GOT3 (cell line): Measurements from ENCODE around the gene CORO7.
A peak's percentile ranks its signal among the peaks of the same experiment; 100 is the strongest.

ENCODE experiments used
- DNase-seq: peaks from one replicate; lab custom pipeline; 2025; ENCODE audit warnings: mixed read lengths; lab: John Stamatoyannopoulos, UW

The CORO7 gene

GRCh38 chr16:4383591-4384444 lies 32.6 kb downstream of the CORO7 start:
- no peak for DNase-seq

DNA sequence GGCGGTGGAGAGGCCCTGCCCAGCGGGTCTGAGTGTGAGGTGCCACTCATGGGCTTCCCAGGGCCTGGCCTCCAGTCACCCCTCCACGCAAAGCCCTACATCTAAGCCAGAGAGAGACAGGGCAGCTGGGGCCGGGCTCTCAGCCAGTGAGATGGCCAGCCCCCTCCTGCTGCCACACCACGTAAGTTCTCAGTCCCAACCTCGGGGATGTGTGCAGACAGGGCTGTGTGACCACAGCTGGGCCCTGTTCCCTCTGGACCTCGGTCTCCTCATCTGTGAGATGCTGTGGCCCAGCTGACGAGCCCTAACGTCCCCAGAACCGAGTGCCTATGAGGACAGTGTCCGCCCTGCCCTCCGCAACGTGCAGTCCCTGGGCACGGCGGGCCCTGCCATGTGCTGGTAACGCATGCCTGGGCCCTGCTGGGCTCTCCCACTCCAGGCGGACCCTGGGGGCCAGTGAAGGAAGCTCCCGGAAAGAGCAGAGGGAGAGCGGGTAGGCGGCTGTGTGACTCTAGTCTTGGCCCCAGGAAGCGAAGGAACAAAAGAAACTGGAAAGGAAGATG lies 33.5 kb downstream of the CORO7 start:
- no peak for DNase-seq

- no peak for DNase-seq
Measured at GRCh38 chr16:4381935-4382794, 34.2 kb downstream of the CORO7 start.

DNA sequence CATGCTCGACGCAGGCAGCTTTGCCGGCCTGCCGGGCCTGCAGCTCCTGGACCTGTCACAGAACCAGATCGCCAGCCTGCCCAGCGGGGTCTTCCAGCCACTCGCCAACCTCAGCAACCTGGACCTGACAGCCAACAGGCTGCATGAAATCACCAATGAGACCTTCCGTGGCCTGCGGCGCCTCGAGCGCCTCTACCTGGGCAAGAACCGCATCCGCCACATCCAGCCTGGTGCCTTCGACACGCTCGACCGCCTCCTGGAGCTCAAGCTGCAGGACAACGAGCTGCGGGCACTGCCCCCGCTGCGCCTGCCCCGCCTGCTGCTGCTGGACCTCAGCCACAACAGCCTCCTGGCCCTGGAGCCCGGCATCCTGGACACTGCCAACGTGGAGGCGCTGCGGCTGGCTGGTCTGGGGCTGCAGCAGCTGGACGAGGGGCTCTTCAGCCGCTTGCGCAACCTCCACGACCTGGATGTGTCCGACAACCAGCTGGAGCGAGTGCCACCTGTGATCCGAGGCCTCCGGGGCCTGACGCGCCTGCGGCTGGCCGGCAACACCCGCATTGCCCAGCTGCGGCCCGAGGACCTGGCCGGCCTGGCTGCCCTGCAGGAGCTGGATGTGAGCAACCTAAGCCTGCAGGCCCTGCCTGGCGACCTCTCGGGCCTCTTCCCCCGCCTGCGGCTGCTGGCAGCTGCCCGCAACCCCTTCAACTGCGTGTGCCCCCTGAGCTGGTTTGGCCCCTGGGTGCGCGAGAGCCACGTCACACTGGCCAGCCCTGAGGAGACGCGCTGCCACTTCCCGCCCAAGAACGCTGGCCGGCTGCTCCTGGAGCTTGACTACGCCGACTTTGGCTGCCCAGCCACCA lies 35.1 kb downstream of the CORO7 start:
- no peak for DNase-seq

DNA sequence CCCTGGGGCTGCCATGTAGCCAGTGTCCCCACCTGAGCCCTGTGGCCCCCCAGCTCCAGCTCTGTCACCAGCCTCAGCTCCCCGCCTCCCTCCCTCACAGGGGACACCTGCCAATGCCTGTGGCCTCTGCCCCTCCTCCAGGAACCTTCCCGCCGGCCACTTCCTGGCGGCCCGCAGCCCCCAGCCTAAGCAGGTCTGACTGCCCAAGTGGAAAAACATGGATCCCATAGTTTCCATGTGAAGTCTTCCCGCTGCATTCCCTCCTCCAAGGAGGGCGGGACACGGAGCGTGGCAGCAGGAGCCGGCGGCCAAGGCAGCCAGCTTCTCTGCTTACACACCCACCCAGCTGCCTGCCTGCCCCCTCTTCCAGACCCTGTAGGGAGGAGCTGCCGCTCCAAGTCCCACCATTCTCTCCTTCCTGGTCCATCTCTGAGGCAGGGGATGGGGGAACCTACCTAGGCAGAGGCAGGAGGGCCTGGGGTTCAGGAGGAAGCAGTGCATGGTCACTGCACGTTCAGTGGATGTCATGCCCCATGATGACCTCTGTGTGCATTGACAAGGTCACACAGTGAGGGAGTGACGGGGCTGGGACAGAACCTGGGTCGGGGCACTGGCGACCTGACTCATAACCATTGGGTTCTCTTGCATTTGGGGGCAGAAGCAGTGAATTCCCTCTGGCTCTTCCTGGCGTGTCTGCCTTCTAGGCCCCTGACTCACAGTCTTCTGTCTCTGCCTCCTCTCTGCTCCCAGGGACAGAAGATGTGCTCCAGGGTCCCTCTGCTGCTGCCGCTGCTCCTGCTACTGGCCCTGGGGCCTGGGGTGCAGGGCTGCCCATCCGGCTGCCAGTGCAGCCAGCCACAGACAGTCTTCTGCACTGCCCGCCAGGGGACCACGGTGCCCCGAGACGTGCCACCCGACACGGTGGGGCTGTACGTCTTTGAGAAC lies 36.0 kb downstream of the CORO7 start:
- no peak for DNase-seq

DNA sequence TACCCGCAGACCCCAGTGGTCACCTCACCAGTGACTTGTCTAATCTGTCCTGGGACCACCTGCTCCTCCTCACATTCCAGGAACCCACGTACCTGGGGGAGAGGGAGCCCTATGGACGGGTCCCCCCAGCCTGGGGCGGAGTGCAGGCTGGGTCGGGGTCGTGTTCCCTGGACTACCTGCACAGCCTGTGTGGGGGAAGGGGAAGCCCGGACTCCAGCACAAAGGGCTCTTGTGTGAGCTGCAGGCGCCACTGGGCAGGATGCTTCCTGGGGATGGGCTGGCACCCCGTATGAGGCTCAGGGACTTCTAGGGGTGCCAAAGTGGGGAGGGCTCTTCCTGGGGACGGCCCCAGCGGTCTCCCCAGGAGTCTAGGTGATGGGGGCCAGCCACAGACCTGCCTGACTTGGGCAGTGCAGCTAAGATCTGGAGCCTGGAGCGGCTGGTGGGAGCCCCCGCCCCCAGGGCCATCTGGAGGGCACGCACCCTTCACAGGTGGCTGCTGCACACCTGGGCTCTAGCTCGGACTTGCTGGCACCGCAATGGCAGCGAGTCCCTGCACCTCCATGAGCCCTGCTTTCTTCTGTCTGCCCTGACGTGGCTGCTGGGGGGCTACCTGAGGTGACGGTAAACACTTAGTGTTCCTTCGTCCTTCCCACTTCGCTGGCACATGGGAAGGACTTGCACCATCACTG lies 37.3 kb downstream of the CORO7 start:
- DNase-seq, result no peak

DNA sequence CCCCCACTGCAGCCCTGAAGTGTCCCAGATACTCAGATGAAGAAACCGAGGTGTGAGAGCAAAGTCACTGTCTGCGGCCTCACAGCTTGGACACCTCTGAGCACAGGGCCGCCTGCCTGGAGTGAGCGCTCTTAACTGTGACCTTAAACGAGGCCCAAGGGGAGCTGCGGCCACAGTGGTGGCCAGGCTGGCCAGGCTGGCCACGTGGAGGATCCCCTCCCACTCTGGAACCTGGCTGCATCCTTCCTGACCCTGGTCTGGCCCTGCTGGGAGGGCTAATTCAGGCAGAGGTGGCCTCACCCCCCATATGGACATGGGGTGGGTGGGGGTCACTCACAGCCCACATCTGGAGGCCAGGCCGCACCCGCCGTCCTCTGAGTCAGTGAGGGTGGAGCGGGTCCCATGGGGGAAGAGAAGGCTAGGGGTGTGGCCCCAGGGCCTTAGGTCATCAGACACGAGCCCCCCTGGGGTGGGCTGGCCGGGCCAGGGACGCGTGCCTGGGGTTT lies 38.2 kb downstream of the CORO7 start:
- DNase-seq, result no peak

- no peak for DNase-seq
Measured at GRCh38 chr16:4377573-4378154, 38.7 kb downstream of the CORO7 start.

GRCh38 chr16:4376893-4377572 lies 39.4 kb downstream of the CORO7 start:
- no peak for DNase-seq

- peak; percentile 70 for DNase-seq
Measured at GRCh38 chr16:4376126-4376892, 40.1 kb downstream of the CORO7 start.

DNA sequence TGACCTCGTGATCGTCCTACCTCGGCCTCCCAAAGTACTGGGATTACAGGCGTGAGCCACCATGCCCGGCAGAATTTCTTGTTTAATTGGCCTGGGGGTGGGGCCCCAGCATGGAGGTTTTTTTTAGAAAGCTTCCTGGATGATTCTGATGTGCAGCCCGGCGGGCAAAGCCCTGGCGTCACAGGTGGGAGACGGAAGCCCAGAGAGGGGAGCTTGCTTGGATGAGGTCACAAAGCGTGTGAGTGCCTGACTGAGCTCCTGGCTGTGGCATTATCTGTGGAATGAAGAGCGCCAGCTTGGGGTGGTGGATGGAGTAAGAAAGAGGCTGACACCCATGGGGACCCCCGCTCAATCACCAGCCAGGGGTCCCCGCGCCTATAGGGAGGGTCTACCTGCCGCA lies 40.7 kb downstream of the CORO7 start:
- no peak for DNase-seq

GRCh38 chr16:4373909-4374742 lies 42.3 kb downstream of the CORO7 start:
- DNase-seq, result peak; percentile 44

- DNase-seq, result no peak
Measured at GRCh38 chr16:4373356-4373908, 43.0 kb downstream of the CORO7 start.

DNA sequence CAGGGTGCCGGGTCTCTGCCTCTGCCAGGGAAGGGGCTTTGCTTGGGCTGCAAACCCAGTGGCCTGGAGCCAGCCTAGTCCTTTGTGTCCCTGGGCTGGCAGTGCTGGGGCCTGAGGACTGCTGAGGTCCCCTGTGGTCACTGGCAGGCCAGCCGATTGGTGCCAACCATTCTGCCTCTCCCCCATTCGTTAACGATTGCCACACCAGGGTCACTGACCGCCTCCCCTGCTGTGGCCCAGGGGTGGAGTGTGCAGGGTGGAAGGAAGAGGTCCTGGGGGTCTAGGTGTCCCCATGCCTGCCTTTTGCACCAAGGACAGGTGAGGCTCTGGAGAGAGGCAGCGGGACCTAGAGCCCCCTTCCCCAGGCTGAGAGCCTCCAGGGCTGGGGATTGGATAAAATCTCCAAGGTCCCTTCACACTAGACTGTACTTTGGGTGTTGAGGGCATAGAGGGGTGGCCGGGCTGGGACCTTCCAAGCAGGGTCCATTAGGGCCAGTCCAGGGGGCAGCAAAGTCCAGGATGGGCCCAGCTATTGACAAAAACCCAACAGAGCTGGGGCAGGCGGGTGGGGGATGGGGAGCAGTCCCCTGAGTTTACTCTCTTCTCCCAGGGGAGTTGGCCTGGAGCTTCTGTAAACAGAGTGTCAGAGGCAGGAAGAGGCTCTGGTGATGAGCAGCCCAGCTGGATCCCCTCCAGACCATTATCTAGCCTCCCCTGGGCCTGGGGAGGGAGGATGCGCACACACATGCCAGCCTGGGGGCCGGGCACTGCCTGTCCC lies 43.6 kb downstream of the CORO7 start:
- no peak for DNase-seq

GRCh38 chr16:4372001-4372577 lies 44.3 kb downstream of the CORO7 start:
- no peak for DNase-seq
